GM12878 (cell line): ENCODE results near the gene FUT7. TPM values are rescaled to one million over a fixed set of nuclear protein-coding genes. Genes with fewer than 3 reads are reported as not detected.

Experiments
- ATAC-seq: fragments of 200-7000 bp; cut with Tn5 transposase; 3 replicates; pipeline ENCODE4 v1.9.1; 2020; ENCODE audit warnings: mild to moderate bottlenecking, moderate library complexity
- BruUV-seq: library from RNA; stranded (reverse); fragments of 400-500 nt; replicated peaks from 2 replicates; lab custom pipeline; 2021; lab: Mats Ljungman, UMichigan
- CTCF ChIA-PET: fragments of 300-600 bp; sonication (Branson Sonifier 250); formaldehyde crosslinking; extraction: SDS; loops from one replicate; lab custom pipeline; 2021; ENCODE audit warnings: inconsistent platforms; lab: Yijun Ruan, JAX
- POLR2A ChIA-PET: fragments of 350-600 bp; formaldehyde crosslinking; extraction: SDS; loops from one replicate; lab custom pipeline; 2021; ENCODE audit warnings: inconsistent platforms; lab: Charles Lee
- RAD21 ChIA-PET: fragments of 300-600 bp; sonication (Branson Sonifier 250); formaldehyde crosslinking; loops from one replicate; lab custom pipeline; 2023; ENCODE audit warnings: antibody characterized with exemption; ENCODE audit not compliant: unreplicated experiment; lab: Charles Lee
- SMC1A ChIA-PET: fragments of 300-600 bp; sonication (Branson Sonifier 250); formaldehyde crosslinking; loops from one replicate; lab custom pipeline; 2023; ENCODE audit not compliant: unreplicated experiment, uncharacterized antibody; lab: Charles Lee
- DNase-seq: peaks from one replicate; pipeline ENCODE4 v3.0.0-alpha.2; 2011; ENCODE audit warnings: low read depth, low spot score
- FAIRE-seq: peaks from 3 replicates; lab custom pipeline; 2011; peaks lifted over from hg19 to GRCh38; lab: Jason Lieb, UNC
- H2AFZ ChIP-seq: 2 replicates; pipeline ENCODE4 v1.6.0; 2011; ENCODE audit warnings: low read depth, low read length, control low read depth; ENCODE audit not compliant: control insufficient read depth
- H3K27ac ChIP-seq: 2 replicates; pipeline ENCODE4 v1.5.1; 2011; ENCODE audit warnings: control low read depth; ENCODE audit not compliant: control insufficient read depth, insufficient read depth
- H3K27me3 ChIP-seq, 2 experiments: replicated peaks in 1 of 2; 2 replicates each; pipeline versions ENCODE4 v1.6.0 to v1.6.1; 2011; ENCODE audit warnings: low read length in 1 of 2; ENCODE audit not compliant: control insufficient read depth in 2 of 2, insufficient read depth in 2 of 2
- H3K36me3 ChIP-seq, 2 experiments: 2 replicates each; pipeline ENCODE4 v1.5.1; 2011; ENCODE audit warnings: low read length in 1 of 2; ENCODE audit not compliant: control insufficient read depth in 2 of 2, insufficient read depth in 2 of 2
- H3K4me1 ChIP-seq: 2 replicates; pipeline ENCODE4 v1.6.1; 2011; ENCODE audit warnings: mild to moderate bottlenecking, low read length, moderate library complexity, mixed read lengths; ENCODE audit not compliant: control insufficient read depth, insufficient read depth
- H3K4me2 ChIP-seq: 2 replicates; pipeline ENCODE4 v1.6.0; 2011; ENCODE audit warnings: control low read depth; ENCODE audit not compliant: control insufficient read depth, insufficient read depth
- H3K4me3 ChIP-seq: fragments of 200-600 bp; sonication (generic); 2 replicates; pipeline ENCODE4 v1.5.1; 2016
- H3K79me2 ChIP-seq: 2 replicates; pipeline ENCODE4 v1.6.0; 2011; ENCODE audit warnings: low read length; ENCODE audit not compliant: control insufficient read depth, insufficient read depth
- H3K9ac ChIP-seq: 2 replicates; pipeline ENCODE4 v1.8.0; 2011; ENCODE audit warnings: low read length, control low read depth, mixed read lengths; ENCODE audit not compliant: control insufficient read depth, insufficient read depth
- H3K9me3 ChIP-seq: replicated peaks from 3 replicates; pipeline ENCODE4 v1.5.1; 2011; ENCODE audit warnings: mild to moderate bottlenecking, low read length; ENCODE audit not compliant: control insufficient read depth, insufficient read depth
- H4K20me1 ChIP-seq: 2 replicates; pipeline ENCODE4 v1.6.0; 2011; ENCODE audit not compliant: control insufficient read depth, insufficient read depth
- BCL3 ChIP-seq: IDR thresholded peaks from 2 replicates; pipeline ENCODE4 v1.6.1; 2011; ENCODE audit warnings: borderline replicate concordance, low read depth, mild to moderate bottlenecking, moderate library complexity, low read length; ENCODE audit not compliant: insufficient read depth, poor library complexity, severe bottlenecking
- SUZ12 ChIP-seq: fragments of 200-600 bp; sonication (generic); IDR thresholded peaks from one replicate; pipeline ENCODE4 v1.6.1; 2018; ENCODE audit warnings: antibody characterized with exemption, mild to moderate bottlenecking; ENCODE audit not compliant: unreplicated experiment
- WGBS: methylation state at CpG from one replicate; pipeline ENCODE4 v1.1.6; 2016; ENCODE audit warnings: low lambda C conversion rate; ENCODE audit not compliant: insufficient replicate concordance, insufficient coverage; ENCODE audit errors: missing lambda C conversion rate; 5-methylcytosine and 5-hydroxymethylcytosine counted together
- in situ Hi-C: fragments of 300-500 bp; cut with MboI; formaldehyde crosslinking; loops from 9 replicates; pipeline ENCODE4 v1.14.3; 2018; ENCODE audit warnings: mixed read lengths
- intact Hi-C: fragments of 100-400 bp; cut with micrococcal nuclease; formaldehyde crosslinking; loops from one replicate; pipeline ENCODE4 v1.14.2; 2022; ENCODE audit not compliant: unreplicated experiment
- polyA plus RNA-seq, 11 experiments: library from polyadenylated mRNA; depleted of rRNA in 4 of 11; unstranded in 6 of 11; stranded (reverse) in 5 of 11; fragments of >200 nt; fragmentation: Nextera tagmentation in 4 of 11; fragmentation: Illumina TruSeq in 1 of 11; extraction: Ambion mirVana in 4 of 11; extraction: Trizol in 1 of 11; gene quantifications; 1 replicate in 1 of 11; 2 replicates in 10 of 11; pipeline versions ENCODE4 v1.2.1 to v1.2.3, GENCODE V29; 2011 to 2016; ENCODE audit warnings: inconsistent platforms in 2 of 11, missing spikeins in 2 of 11, low read depth in 1 of 11
- total RNA-seq, 4 experiments: library from RNA; depleted of rRNA in 3 of 4; stranded (reverse); fragments of >200 nt in 3 of 4; fragmentation: Illumina TruSeq in 1 of 4; extraction: Trizol in 1 of 4; gene quantifications; 2 replicates each; pipeline versions ENCODE4 v1.2.1 to v1.2.3, GENCODE V29; 2013 to 2021

The FUT7 gene
- total and polyA plus RNA-seq, 10 of the 15 experiments (the other 5 are each of a cell fraction or from before 2014, with no cell fraction given) = 0.04 to 0.62 (median 0.20) TPM; not detected in 2

GRCh38 chr9:137045294-137046087 is 13.6 kb upstream of the FUT7 start:
- H3K9ac ChIP-seq = no peak overlapping the region
- ChIA-PET POLR2A (no interaction called here), CTCF (interaction anchor here (0.6 to 1.6 kb wide), 2 partner anchors 10 to 237 kb away, joined by 3 to 9 read pairs; no protein-coding TSS in a partner anchor), RAD21 (no interaction called here), SMC1A (no interaction called here)
- TF ChIP-seq BCL3 (no peak), SUZ12 (peak; percentile 36)
- DNase-seq (no peak), ATAC-seq (no peak), FAIRE-seq (no peak)
- no peak overlapping the region for H3K27ac ChIP-seq
- WGBS = 5% methylated on average over 75 of the region's 96 CpGs
- H2AFZ ChIP-seq = no peak overlapping the region
- H3K27me3 ChIP-seq = peaks cover 12 to 18% of the 10 kb centered on the region in 2 experiments; a peak in 3 of 4 replicates
- no peaks in the 10 kb centered on the region for H3K4me1 ChIP-seq
- no peak overlapping the region for H3K4me3 ChIP-seq
- H3K4me2 ChIP-seq = no peak overlapping the region
- no peaks in the 10 kb centered on the region for H4K20me1 ChIP-seq
- H3K79me2 ChIP-seq = no peaks in the 10 kb centered on the region
- intact Hi-C loops = loop anchor here (10.0 kb wide), 1 partner anchor 179 kb away; the partner anchor contains the start of genes CYSRT1, RNF208 and RNF224
- in situ Hi-C loops = no loop called here
- no peaks in the 10 kb centered on the region for H3K9me3 ChIP-seq
- no TSS peak for BruUV-seq
- no peaks in the 10 kb centered on the region for H3K36me3 ChIP-seq
